Osteocyte (in vitro differentiated cells): ENCODE measurements around the gene CTNNBL1. TPM values are rescaled to one million over a fixed set of nuclear protein-coding genes. Genes with fewer than 3 reads are reported as not detected.

ENCODE experiments used
- DNase-seq: peaks from one replicate; pipeline ENCODE4 v3.0.0; 2021; ENCODE audit warnings: mixed read lengths; ENCODE audit not compliant: unreplicated experiment; ENCODE audit errors: extremely low spot score
- H3K27ac Mint-ChIP-seq: one replicate; pipeline ENCODE4 v1.8.0; 2021; ENCODE audit warnings: mild to moderate bottlenecking, mixed read lengths; ENCODE audit not compliant: unreplicated experiment
- H3K27me3 Mint-ChIP-seq: one replicate; pipeline ENCODE4 v1.8.0; 2021; ENCODE audit warnings: mixed read lengths; ENCODE audit not compliant: unreplicated experiment
- H3K36me3 Mint-ChIP-seq: one replicate; pipeline ENCODE4 v1.8.0; 2021; ENCODE audit warnings: mixed read lengths; ENCODE audit not compliant: unreplicated experiment
- H3K4me1 Mint-ChIP-seq: one replicate; pipeline ENCODE4 v1.8.0; 2021; ENCODE audit warnings: mixed read lengths; ENCODE audit not compliant: unreplicated experiment
- H3K4me3 Mint-ChIP-seq: one replicate; pipeline ENCODE4 v1.8.0; 2021; ENCODE audit warnings: mild to moderate bottlenecking, moderate library complexity, mixed read lengths; ENCODE audit not compliant: unreplicated experiment
- H3K9me3 Mint-ChIP-seq: one replicate; pipeline ENCODE4 v1.8.0; 2021; ENCODE audit warnings: mixed read lengths; ENCODE audit not compliant: unreplicated experiment
- total RNA-seq: library from RNA; stranded (reverse); gene quantifications from 2 replicates; pipeline ENCODE4 v1.2.1, GENCODE V29; 2021
- TF ChIP-seq, protein P1 (sequence below): fragments of 200-600 bp; sonication (generic); IDR thresholded peaks from 2 replicates; pipeline ENCODE4 v1.5.0; 2021; ENCODE audit warnings: antibody characterized with exemption, mild to moderate bottlenecking, moderate library complexity

Gene CTNNBL1
- total RNA-seq, 1 donor from 2014 or later = 43.4 TPM

DNA sequence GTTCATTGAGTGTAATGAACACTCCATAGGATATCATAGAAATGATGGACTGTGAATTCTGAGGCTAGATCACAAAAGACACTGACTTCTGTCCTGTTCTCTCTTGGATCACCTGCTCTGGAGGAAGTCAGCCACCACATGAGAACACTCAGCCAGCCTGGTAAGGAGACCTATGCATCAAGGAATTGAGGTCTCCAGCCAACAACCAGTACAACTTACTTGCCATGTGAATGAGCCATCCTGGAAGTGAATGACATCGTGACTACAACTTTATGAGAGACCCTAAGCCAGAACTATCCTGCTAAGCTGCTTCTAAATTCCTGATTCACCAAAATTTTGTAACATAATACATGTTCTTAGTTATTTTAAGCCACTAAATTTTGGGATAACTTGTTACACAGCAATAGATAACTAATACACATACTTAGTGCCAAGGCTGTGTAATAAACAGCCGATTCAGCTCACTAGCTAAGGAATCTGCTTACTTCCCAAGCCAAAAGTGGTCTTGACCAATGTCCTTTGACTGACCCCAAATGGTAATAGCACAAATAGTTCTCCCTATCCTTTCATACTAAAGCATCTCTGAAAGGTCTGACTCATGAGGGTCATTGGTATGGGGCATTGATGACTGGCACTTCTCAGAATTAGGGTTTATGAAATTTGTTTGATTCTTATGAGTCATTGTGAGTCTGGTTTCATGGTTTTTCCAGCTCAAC is 6.9 kb upstream of the CTNNBL1 start:
- no peaks in the 10 kb centered on the region for H3K4me1 Mint-ChIP-seq
- TF ChIP-seq, protein P1, sequence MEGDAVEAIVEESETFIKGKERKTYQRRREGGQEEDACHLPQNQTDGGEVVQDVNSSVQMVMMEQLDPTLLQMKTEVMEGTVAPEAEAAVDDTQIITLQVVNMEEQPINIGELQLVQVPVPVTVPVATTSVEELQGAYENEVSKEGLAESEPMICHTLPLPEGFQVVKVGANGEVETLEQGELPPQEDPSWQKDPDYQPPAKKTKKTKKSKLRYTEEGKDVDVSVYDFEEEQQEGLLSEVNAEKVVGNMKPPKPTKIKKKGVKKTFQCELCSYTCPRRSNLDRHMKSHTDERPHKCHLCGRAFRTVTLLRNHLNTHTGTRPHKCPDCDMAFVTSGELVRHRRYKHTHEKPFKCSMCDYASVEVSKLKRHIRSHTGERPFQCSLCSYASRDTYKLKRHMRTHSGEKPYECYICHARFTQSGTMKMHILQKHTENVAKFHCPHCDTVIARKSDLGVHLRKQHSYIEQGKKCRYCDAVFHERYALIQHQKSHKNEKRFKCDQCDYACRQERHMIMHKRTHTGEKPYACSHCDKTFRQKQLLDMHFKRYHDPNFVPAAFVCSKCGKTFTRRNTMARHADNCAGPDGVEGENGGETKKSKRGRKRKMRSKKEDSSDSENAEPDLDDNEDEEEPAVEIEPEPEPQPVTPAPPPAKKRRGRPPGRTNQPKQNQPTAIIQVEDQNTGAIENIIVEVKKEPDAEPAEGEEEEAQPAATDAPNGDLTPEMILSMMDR = no peak
- H3K27ac Mint-ChIP-seq = no peak overlapping the region
- H3K4me3 Mint-ChIP-seq = no peak overlapping the region
- no peaks in the 10 kb centered on the region for H3K36me3 Mint-ChIP-seq
- H3K9me3 Mint-ChIP-seq = peaks cover 3% of the 10 kb centered on the region
- no peak for DNase-seq
- peaks cover 51% of the 10 kb centered on the region for H3K27me3 Mint-ChIP-seq

DNA sequence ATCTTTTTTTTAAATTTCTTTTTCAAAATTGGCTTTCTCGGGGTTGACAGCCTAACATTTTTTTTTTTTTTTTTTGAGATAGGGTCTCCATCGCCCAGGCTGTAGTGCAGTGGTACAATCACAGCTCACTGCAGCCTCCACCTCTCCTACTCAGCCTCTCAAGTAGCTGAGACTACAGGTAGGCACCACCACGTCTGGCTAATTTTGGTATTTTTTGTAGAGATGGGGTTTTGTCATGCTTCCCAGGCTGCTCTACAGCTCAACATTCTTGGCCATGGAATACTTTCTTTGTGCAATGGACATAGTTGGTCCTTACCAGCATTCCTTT is 6.4 kb upstream of the CTNNBL1 start:
- peaks cover 48% of the 10 kb centered on the region for H3K27me3 Mint-ChIP-seq
- TF ChIP-seq, protein P1 = no peak

DNA sequence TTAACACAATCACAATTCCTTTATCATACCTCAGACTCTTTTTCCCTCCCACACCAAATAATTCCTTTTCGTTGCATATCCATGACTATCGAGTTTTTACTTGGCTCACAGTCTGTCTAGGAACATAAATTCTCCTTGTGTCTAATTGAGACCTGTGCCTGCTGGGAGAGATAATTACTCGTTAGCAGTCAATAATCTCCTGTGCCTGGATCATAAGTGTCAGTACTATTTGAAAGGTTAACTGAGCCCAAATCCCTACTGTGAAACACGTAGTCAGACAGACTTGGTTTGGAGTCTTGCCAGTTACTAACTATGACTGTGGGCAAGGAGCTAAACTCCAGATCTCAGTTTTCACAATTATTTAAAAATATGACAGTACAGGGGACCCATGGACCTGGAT is 5.7 kb upstream of the CTNNBL1 start:
- DNase-seq = no peak
- peaks cover 48% of the 10 kb centered on the region for H3K27me3 Mint-ChIP-seq
- no peak overlapping the region for H3K4me3 Mint-ChIP-seq
- H3K27ac Mint-ChIP-seq = no peak overlapping the region
- no peaks in the 10 kb centered on the region for H3K36me3 Mint-ChIP-seq
- TF ChIP-seq, protein P1 = no peak
- H3K4me1 Mint-ChIP-seq = peaks cover under 1% of the 10 kb centered on the region
- peaks cover 3% of the 10 kb centered on the region for H3K9me3 Mint-ChIP-seq

More for the DNA sequence above, 6.4 kb upstream of the CTNNBL1 start:
- Mint-ChIP-seq H3K27ac (no peak overlapping the region), H3K4me1 (no peaks in the 10 kb centered on the region), H3K4me3 (no peak overlapping the region), H3K36me3 (no peaks in the 10 kb centered on the region), H3K9me3 (peaks cover 3% of the 10 kb centered on the region)
- DNase-seq = no peak

DNA sequence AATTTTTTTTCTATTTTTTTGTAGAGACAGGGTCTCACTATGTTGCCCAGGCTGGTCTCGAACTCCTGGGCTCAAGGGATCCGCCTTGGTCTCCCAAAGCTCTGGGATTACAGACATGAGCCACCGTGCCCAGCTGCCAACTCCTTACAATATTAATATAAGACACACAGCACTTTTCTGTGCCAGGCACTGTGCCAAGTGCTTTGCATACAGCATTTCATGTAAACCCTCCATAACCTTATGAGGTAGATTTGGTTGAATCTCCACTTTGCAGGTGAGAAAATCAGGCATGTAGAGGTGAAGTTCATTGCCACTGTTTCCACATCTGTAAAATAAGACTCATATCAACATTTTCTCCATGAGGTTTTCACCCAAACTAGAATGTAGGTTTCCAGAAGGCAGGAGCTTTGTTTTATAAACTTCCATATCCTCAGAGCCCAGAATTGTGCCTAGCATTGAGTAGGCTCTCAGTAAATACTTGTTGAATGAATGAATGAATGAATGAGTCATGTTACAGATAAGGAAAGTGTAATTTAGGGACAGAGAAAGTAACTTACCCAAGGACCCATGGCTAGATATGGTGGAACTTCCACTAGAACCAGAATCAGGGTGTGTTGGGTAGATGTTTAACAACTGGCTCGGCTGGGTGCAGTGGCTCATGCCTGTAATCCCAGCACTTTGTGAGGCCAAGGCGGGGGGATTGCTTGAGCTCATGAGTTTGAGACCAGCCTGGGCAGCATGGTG is 3.0 kb upstream of the CTNNBL1 start:
- H3K36me3 Mint-ChIP-seq = no peaks in the 10 kb centered on the region
- H3K4me3 Mint-ChIP-seq = no peak overlapping the region
- peaks cover 41% of the 10 kb centered on the region for H3K27me3 Mint-ChIP-seq

More for the DNA sequence above, 3.0 kb upstream of the CTNNBL1 start:
- Mint-ChIP-seq H3K27ac (no peak overlapping the region), H3K4me1 (peaks cover 15% of the 10 kb centered on the region), H3K9me3 (peaks cover 3% of the 10 kb centered on the region)
- DNase-seq = no peak
- TF ChIP-seq, protein P1 = no peak
